Nephron (organoid): ENCODE results near the gene KRTAP9-8.
"Not testable (repeated sequence)": the region's sequence is repeated elsewhere in the genome, so short reads cannot be mapped to it uniquely, and the experiment has no call there.

ENCODE experiments used
- H3K27ac Mint-ChIP-seq, 3 experiments: 2 replicates each; pipeline ENCODE4 v1.8.0; 2020; ENCODE audit warnings: mixed read lengths in 3 of 3, mild to moderate bottlenecking in 2 of 3, moderate library complexity in 1 of 3
- H3K27me3 Mint-ChIP-seq: 2 replicates; pipeline ENCODE4 v1.8.0; 2021; ENCODE audit warnings: low read depth, mild to moderate bottlenecking, moderate library complexity, mixed read lengths
- H3K36me3 Mint-ChIP-seq: 2 replicates; pipeline ENCODE4 v1.8.0; 2020; ENCODE audit warnings: low read depth, mixed read lengths
- H3K4me1 Mint-ChIP-seq: 2 replicates; pipeline ENCODE4 v1.8.0; 2020; ENCODE audit warnings: mixed read lengths
- H3K4me3 Mint-ChIP-seq, 3 experiments: 2 replicates each; pipeline ENCODE4 v1.8.0; 2020; ENCODE audit warnings: mild to moderate bottlenecking in 3 of 3, mixed read lengths in 3 of 3, moderate library complexity in 2 of 3
- H3K9me3 Mint-ChIP-seq: 2 replicates; pipeline ENCODE4 v1.8.0; 2020; ENCODE audit warnings: mixed read lengths
- TF ChIP-seq, protein P1 (sequence below), 3 experiments: fragments of 200-600 bp; sonication (generic); IDR thresholded peaks; one replicate each; pipeline ENCODE4 v1.5.0; 2021; ENCODE audit warnings: antibody characterized with exemption in 3 of 3; ENCODE audit not compliant: unreplicated experiment in 3 of 3

KRTAP9-8 gene

DNA sequence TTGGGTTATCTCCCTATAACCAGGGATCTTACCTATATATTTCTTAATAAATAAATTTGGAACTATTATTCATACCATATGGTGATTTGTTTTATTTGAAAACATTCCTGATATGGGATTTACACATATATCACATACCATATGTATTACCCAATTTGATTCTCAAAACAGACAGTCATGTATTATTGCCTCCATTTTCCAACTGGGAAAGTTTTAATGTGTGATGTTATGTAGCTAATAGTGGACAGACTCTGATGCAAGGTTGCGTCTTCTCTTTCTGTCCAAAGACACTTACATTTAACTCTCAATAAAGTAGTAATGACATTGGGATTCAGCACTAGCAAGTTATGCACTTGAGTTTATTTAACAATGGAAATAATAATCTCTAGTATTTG lies 18.5 kb downstream of the KRTAP9-8 start:
- Mint-ChIP-seq H3K36me3 (no peaks in the 10 kb centered on the region), H3K9me3 (peaks cover 3% of the 10 kb centered on the region), H3K4me3 (no peak overlapping the region), H3K4me1 (no peaks in the 10 kb centered on the region), H3K27ac (no peak overlapping the region), H3K27me3 (peaks cover 74% of the 10 kb centered on the region)
- TF ChIP-seq, protein P1, sequence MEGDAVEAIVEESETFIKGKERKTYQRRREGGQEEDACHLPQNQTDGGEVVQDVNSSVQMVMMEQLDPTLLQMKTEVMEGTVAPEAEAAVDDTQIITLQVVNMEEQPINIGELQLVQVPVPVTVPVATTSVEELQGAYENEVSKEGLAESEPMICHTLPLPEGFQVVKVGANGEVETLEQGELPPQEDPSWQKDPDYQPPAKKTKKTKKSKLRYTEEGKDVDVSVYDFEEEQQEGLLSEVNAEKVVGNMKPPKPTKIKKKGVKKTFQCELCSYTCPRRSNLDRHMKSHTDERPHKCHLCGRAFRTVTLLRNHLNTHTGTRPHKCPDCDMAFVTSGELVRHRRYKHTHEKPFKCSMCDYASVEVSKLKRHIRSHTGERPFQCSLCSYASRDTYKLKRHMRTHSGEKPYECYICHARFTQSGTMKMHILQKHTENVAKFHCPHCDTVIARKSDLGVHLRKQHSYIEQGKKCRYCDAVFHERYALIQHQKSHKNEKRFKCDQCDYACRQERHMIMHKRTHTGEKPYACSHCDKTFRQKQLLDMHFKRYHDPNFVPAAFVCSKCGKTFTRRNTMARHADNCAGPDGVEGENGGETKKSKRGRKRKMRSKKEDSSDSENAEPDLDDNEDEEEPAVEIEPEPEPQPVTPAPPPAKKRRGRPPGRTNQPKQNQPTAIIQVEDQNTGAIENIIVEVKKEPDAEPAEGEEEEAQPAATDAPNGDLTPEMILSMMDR (IDR thresholded peaks at IDR 0.05; ENCODE audit: unreplicated experiment in 3 of 3): no peak

DNA sequence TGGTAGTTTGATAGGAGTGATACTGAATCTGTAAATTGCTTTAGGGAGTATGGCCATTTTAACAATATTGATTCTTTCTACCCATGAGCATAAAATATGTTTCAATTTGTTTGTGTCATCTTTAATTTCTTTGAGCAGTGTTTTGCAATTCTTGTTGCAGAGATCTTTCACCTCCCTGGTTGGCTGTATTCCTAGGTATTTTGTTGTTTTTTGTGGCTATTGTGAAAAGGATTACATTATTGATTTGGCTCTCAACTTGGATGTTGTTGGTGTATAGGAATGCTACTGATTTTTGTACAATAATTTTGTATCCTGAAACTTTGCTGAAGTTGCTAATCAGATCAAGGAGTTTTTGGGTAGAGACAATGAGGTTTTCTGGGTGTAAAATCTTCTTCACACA lies 20.6 kb downstream of the KRTAP9-8 start:
- no peak overlapping the region for H3K4me3 Mint-ChIP-seq
- no peak overlapping the region for H3K27ac Mint-ChIP-seq
- H3K9me3 Mint-ChIP-seq: peaks cover 3% of the 10 kb centered on the region
- no peaks in the 10 kb centered on the region for H3K4me1 Mint-ChIP-seq
- H3K36me3 Mint-ChIP-seq: no peaks in the 10 kb centered on the region
- peaks cover 70% of the 10 kb centered on the region for H3K27me3 Mint-ChIP-seq
- TF ChIP-seq, protein P1 (IDR thresholded peaks at IDR 0.05; ENCODE audit: unreplicated experiment in 3 of 3): no peak

DNA sequence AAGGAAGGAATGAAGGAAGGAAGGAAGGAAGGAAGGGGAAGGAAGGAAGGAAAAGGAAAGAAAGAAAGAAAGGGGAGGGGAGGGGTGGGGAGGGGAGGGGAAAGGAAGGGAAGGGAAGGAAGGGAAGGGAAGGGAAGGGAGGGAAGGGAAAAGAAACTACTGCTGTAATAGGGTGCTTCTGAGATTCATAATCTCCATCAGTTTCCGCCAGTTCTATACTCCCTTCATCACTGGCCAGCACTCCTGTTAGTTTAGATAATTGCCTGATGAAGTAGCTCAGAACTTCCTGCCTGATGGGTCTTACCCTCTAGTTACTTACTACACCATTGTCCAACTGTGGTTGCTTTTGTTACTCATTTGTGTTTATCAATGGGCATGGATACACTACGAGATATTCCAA lies 25.4 kb downstream of the KRTAP9-8 start:
- H3K36me3 Mint-ChIP-seq: no peaks in the 10 kb centered on the region
- no peaks in the 10 kb centered on the region for H3K4me1 Mint-ChIP-seq
- peaks cover 3% of the 10 kb centered on the region for H3K9me3 Mint-ChIP-seq
- TF ChIP-seq, protein P1 (IDR thresholded peaks at IDR 0.05; ENCODE audit: unreplicated experiment in 3 of 3): no peak
- H3K27ac Mint-ChIP-seq: no peak overlapping the region
- H3K27me3 Mint-ChIP-seq: peaks cover 50% of the 10 kb centered on the region
- H3K4me3 Mint-ChIP-seq: no peak overlapping the region

DNA sequence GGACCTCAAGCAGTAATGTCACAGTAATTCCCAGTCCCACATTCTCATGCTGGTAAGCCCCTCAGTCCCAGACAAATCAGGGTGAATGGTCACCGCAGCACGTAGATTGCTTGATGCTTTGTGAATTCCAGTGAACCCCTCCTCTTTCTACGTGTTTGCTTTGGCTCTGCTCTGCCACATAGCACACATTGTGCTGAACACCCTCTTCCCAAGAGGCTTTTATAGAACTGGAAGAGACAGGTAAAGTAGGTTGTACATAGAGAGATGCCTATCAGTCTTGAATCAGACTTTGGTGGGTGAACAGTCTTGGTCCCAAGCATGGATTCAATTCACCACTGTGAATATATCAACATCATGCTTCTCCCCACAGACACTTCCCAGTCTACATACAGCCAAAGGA lies 26.8 kb downstream of the KRTAP9-8 start:
- H3K27ac Mint-ChIP-seq: no peak overlapping the region
- no peak overlapping the region for H3K4me3 Mint-ChIP-seq
- peaks cover 3% of the 10 kb centered on the region for H3K9me3 Mint-ChIP-seq
- no peaks in the 10 kb centered on the region for H3K36me3 Mint-ChIP-seq
- no peaks in the 10 kb centered on the region for H3K4me1 Mint-ChIP-seq
- TF ChIP-seq, protein P1 (IDR thresholded peaks at IDR 0.05; ENCODE audit: unreplicated experiment in 3 of 3): no peak
- H3K27me3 Mint-ChIP-seq: peaks cover 37% of the 10 kb centered on the region

DNA sequence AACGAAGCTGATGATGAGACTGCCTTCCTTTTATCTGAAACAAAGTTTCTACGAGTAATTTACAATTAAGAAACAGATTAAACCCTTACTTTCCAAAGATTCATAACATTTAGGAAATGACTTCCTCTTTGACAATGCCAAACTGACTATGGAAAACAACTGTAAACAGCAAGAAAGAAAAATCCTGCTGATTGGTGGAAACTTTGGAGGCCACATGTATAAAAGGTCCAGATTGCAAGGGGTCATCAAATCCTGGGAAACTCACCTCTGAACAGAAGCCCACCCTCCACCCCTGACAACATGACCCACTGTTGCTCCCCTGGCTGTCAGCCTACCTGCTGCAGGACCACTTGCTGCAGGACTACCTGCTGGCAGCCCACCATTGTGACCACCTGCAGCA lies 27.3 kb downstream of the KRTAP9-8 start, which contains the start of gene KRTAP9-6:
Gene KRTAP9-6 (plus strand): TSS at position 301 of the 400 bp plus-strand sequence. CDS start 0 bp downstream, at position 301.
- TF ChIP-seq, protein P1 (IDR thresholded peaks at IDR 0.05; ENCODE audit: unreplicated experiment in 3 of 3): no peak
- Mint-ChIP-seq H3K36me3 (no peaks in the 10 kb centered on the region), H3K27ac (no peak within 1 kb of the TSS), H3K27me3 (peaks cover 34% of the 10 kb centered on the region), H3K9me3 (peaks cover 3% of the 10 kb centered on the region), H3K4me1 (no peaks in the 10 kb centered on the region), H3K4me3 (no peak within 1 kb of the TSS)

DNA sequence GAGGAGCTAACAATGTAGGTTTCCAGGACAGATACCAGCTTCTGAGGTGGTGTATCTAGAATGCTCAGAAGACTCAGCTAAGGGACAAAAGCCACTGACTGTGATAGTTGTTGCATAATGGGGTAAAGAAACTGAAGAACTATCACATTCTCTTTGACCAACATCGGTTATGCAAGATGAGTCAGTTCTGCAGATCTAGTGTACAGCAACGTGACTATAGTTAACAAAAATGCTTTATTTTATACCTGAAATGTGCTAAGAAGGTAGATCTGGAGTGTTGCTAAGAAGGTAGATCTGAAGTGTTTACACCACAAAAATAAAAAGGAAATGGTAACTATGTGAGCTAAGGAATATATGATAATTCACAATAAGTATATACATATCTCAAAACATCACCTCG lies 29.9 kb downstream of the KRTAP9-8 start:
- Mint-ChIP-seq H3K27ac (no peak overlapping the region), H3K9me3 (no peaks in the 10 kb centered on the region), H3K4me1 (no peaks in the 10 kb centered on the region), H3K27me3 (peaks cover 15% of the 10 kb centered on the region), H3K36me3 (no peaks in the 10 kb centered on the region), H3K4me3 (no peak overlapping the region)
- TF ChIP-seq, protein P1 (IDR thresholded peaks at IDR 0.05; ENCODE audit: unreplicated experiment in 3 of 3): no peak

DNA sequence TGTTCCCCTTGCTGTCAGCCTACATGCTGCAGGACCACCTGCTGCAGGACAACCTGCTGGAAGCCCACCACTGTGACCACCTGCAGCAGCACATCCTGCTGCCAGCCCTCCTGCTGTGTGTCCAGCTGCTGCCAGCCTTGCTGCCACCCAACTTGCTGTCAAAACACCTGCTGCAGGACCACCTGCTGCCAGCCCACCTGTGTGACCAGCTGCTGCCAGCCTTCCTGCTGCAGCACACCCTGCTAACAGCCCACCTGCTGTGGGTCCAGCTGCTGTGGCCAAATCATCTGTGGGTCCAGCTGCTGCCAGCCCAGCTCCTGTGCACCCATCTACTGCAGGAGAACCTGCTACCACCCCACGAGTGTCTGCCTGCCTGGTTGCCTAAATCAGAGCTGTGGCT lies 33.5 kb downstream of the KRTAP9-8 start:
- not testable (repeated sequence) for H3K27me3 Mint-ChIP-seq, H3K36me3 Mint-ChIP-seq, H3K4me1 Mint-ChIP-seq, H3K9me3 Mint-ChIP-seq, H3K4me3 Mint-ChIP-seq, H3K27ac Mint-ChIP-seq
